Metanephros (tissue), 1 donor: Measurements from ENCODE around the gene ZNF414. TPM values are rescaled to one million over a fixed set of nuclear protein-coding genes. Genes with fewer than 3 reads are reported as not detected.

ENCODE experiments used
- total RNA-seq: library from RNA; depleted of rRNA; stranded (reverse); fragments of >200 nt; gene quantifications from one replicate; pipeline ENCODE4 v1.2.3, GENCODE V29; 2014

Gene ZNF414, protein sequence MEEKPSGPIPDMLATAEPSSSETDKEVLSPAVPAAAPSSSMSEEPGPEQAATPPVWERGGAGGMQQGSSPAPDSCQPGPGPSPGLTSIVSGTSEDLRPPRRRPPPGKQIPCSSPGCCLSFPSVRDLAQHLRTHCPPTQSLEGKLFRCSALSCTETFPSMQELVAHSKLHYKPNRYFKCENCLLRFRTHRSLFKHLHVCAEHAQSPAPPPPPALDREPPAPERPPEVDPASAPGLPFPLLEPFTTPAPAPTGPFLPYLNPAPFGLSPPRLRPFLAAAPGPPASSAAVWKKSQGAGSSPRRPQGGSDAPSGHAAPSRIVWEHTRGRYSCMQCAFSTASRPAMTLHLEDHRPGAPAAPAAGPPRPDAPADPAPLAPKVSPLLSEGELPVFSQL
- 20.1 TPM for total RNA-seq

DNA sequence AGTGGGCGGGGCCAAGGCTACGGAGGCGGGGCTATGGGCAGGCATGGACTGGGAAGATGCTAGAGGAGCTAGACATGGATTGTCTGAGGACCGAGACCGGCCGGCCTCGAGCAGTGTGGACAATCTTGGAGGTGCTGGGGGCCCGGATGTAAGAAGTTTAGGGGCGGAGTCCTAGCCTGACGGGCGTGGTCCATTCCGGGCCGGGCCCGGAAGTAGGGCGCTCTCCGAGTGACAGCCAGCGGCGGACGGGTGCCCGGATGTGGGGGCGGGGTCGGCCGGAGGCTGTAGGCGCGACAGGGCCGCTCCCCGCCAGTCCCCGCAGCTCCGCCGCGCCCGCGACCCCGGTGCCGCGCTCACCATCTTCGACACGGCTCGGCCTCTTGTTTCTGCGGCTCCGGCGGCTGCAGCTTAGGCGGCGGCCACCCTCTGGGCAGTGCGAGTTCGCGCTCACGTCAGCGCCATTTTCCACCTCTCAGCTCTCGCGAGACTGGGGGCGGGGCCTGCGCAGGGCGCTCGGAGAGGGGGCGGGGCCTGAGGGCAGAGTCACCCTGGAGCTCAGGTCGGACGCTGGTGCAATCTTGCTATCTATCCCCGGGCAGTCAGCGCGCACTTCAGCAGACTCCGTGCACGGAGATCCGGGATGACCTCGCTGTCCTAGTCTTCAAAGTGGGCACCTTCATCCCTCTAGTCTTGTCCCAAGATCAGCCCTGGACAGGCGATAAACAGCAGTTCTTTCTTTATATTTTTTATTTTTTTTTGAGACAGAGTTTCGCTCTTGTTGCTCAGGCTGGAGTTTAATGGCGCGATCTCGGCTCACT, at the start of gene ZNF414:
ZNF414 (minus strand) TSS at position 481 of the 818 bp plus-strand sequence; CDS start at position 360, 121 bp downstream.

Other genes with a start within 250 kb of the ZNF414 start
- 25.7 TPM for gene CD320, start 205.8 kb downstream of the ZNF414 start, total RNA-seq
- gene NDUFA7, start 192.8 kb downstream of the ZNF414 start, total RNA-seq: 31.6 TPM
- 847 TPM for gene RPS28, start 192.7 kb downstream of the ZNF414 start, total RNA-seq
- 29.7 TPM for gene KANK3, start 170.9 kb downstream of the ZNF414 start, total RNA-seq
- gene ANGPTL4, start 150.0 kb downstream of the ZNF414 start, total RNA-seq: 5.0 TPM
- gene RAB11B, start 123.8 kb downstream of the ZNF414 start, total RNA-seq: 224 TPM
- 34.8 TPM for gene MARCHF2, start 100.9 kb downstream of the ZNF414 start, total RNA-seq
- gene HNRNPM, start 69.2 kb downstream of the ZNF414 start, total RNA-seq: 160 TPM
- 6.7 TPM for gene PRAM1, start 11.5 kb downstream of the ZNF414 start, total RNA-seq
- gene MYO1F, start 63.3 kb upstream of the ZNF414 start, total RNA-seq: 20.0 TPM
- gene ADAMTS10, start 96.5 kb upstream of the ZNF414 start, total RNA-seq: 78.6 TPM
- gene NFILZ, start 116.5 kb upstream of the ZNF414 start, total RNA-seq: not detected
- gene ACTL9, start 184.6 kb upstream of the ZNF414 start, total RNA-seq: not detected
- not detected for gene OR2Z1, start 207.5 kb upstream of the ZNF414 start, total RNA-seq